Aorta (tissue), 5 donors: Measurements from ENCODE around the gene EYA3. TPM values are rescaled to one million over a fixed set of nuclear protein-coding genes. Genes with fewer than 3 reads are reported as not detected.

ENCODE experiments used
- ATAC-seq: fragments of 200-7000 bp; cut with Tn5 transposase; one replicate; pipeline ENCODE4 v1.9.1; 2022; ENCODE audit warnings: moderate library complexity; ENCODE audit not compliant: low FRiP score
- DNase-seq, 2 donors: peaks; one replicate each; pipeline ENCODE4 v3.0.0-alpha.2; 2020
- H3K27ac ChIP-seq, 2 donors: one replicate each; pipeline ENCODE4 v1.5.1; 2013; ENCODE audit warnings: low read length in 2 of 2, mild to moderate bottlenecking in 2 of 2, moderate library complexity in 2 of 2, control low read depth in 1 of 2, inconsistent platforms in 1 of 2, low read depth in 1 of 2
- H3K27me3 ChIP-seq, 2 donors: one replicate each; pipeline ENCODE4 v1.6.1; 2013; ENCODE audit warnings: control low read depth in 1 of 2, low read length in 1 of 2, mild to moderate bottlenecking in 1 of 2, moderate library complexity in 1 of 2; ENCODE audit not compliant: insufficient read depth in 2 of 2, control insufficient read depth in 1 of 2
- H3K36me3 ChIP-seq, 2 donors: one replicate each; pipeline ENCODE4 v1.6.1; 2013; ENCODE audit warnings: control low read depth in 1 of 2, low read length in 1 of 2, mild to moderate bottlenecking in 1 of 2; ENCODE audit not compliant: insufficient read depth in 2 of 2, control insufficient read depth in 1 of 2
- H3K4me1 ChIP-seq, 2 donors: one replicate each; pipeline ENCODE4 v1.6.1; 2013; ENCODE audit warnings: low read length in 2 of 2, control low read depth in 1 of 2, mild to moderate bottlenecking in 1 of 2, moderate library complexity in 1 of 2; ENCODE audit not compliant: insufficient read depth in 2 of 2, control insufficient read depth in 1 of 2
- H3K4me3 ChIP-seq, 2 donors: one replicate each; pipeline ENCODE4 v1.5.1; 2013; ENCODE audit warnings: low read length in 2 of 2, control low read depth in 1 of 2, mild to moderate bottlenecking in 1 of 2
- H3K9me3 ChIP-seq: one replicate; pipeline ENCODE4 v1.6.1; 2013; ENCODE audit warnings: mild to moderate bottlenecking, low read length; ENCODE audit not compliant: control insufficient read depth
- WGBS, 2 donors: extraction: QIAGEN DNeasy Blood & Tissue Kit; methylation state at CpG; one replicate each; pipeline ENCODE4 v1.1.7; 2013; 5-methylcytosine and 5-hydroxymethylcytosine counted together
- intact Hi-C, 2 donors: fragments of 100-400 bp; cut with DNase I; formaldehyde crosslinking; loops; one replicate each; pipeline versions ENCODE4 v1.14.2 to v1.15.0; 2022
- polyA plus RNA-seq, 2 donors: library from polyadenylated mRNA; stranded (reverse); fragments of 200-250 nt; gene quantifications; one replicate each; pipeline ENCODE4 v1.2.3, GENCODE V29; 2013
- total RNA-seq, 2 donors: library from RNA; stranded (reverse); fragmentation: NEBNext Ultra II Directional; extraction: Animal tissue kit (Norgen Biotek cat#: 25700); gene quantifications; one replicate each; pipeline ENCODE4 v1.2.1, GENCODE V29; 2021
- donor health status: healthy with polysubstance abuse.
- donor health status: Bipolar disorder and iron deficiency.
- donor health status: DM: no; HTN: no; CAD: no.
- donor health status: DM: no; HTN: no; CAD: no.
- donor health status: DM: yes; HTN: yes; CAD: no.

The EYA3 gene
- total and polyA plus RNA-seq, 4 donors, result 3.4 to 25.3 (median 12.9) TPM

DNA sequence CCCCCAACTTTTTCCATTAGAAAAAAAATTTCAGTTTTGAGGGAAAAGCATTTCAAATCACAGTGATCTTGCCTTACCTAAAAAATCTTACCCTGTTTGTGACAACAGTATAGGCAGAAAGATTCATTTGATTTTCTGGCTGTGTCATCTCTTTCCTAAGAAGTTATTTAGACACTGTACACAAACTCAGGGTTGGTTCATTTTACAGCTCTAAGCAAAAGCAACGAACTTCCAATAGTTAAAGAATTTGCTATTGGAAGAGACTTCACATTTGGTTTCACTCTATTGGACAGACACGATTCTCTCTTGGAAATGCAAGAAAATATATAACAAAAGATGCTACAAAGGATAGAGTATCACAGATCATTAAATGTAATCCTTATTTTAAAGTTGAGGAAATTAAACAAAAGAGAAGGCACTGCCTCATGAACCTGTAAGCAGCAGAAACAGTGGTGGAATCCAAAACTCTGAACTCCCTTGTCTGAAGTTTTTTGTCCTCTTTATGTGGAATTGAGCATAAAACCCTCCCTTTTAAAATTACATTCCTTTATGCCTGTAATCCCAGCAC is 20.8 kb downstream of the EYA3 start:
- Histone ChIP-seq H3K4me3 (no peak overlapping the region), H3K4me1 (peaks cover 0 to 4% of the 10 kb centered on the region in 2 donors), H3K27me3 (no peaks in the 10 kb centered on the region), H3K27ac (no peak overlapping the region), H3K36me3 (no peaks in the 10 kb centered on the region), H3K9me3 (no peaks in the 10 kb centered on the region)
- 26 to 35% methylated on average over 2 of the region's 2 CpGs for WGBS, 2 donors
- ATAC-seq (no peak), DNase-seq (no peak)
- intact Hi-C loops, result loop anchor here in 1 of 2 donors (5.0 kb wide), 1 partner anchor 40 kb away; no protein-coding TSS in a partner anchor

- 59 to 61% methylated on average over 3 of the region's 3 CpGs for WGBS, 2 donors
- intact Hi-C loops, result loop anchor here in 1 of 2 donors (5.0 kb wide), 1 partner anchor 39 kb away; no protein-coding TSS in a partner anchor
- Histone ChIP-seq H3K9me3 (no peaks in the 10 kb centered on the region), H3K27me3 (no peaks in the 10 kb centered on the region), H3K36me3 (no peaks in the 10 kb centered on the region), H3K4me3 (no peak overlapping the region), H3K4me1 (no peaks in the 10 kb centered on the region), H3K27ac (no peak overlapping the region)
- DNase-seq (no peak), ATAC-seq (no peak)
Observed at GRCh38 chr1:28066393-28067154, 21.8 kb downstream of the EYA3 start.

GRCh38 chr1:28064064-28064463 is 24.3 kb downstream of the EYA3 start:
- ATAC-seq (no peak), DNase-seq (no peak)
- Histone ChIP-seq H3K36me3 (no peaks in the 10 kb centered on the region), H3K27me3 (no peaks in the 10 kb centered on the region), H3K4me3 (no peak overlapping the region), H3K9me3 (no peaks in the 10 kb centered on the region), H3K27ac (no peak overlapping the region), H3K4me1 (no peaks in the 10 kb centered on the region)
- 74 to 83% methylated on average over 5 of the region's 5 CpGs for WGBS, 2 donors
- intact Hi-C loops, result no loop called here

DNA sequence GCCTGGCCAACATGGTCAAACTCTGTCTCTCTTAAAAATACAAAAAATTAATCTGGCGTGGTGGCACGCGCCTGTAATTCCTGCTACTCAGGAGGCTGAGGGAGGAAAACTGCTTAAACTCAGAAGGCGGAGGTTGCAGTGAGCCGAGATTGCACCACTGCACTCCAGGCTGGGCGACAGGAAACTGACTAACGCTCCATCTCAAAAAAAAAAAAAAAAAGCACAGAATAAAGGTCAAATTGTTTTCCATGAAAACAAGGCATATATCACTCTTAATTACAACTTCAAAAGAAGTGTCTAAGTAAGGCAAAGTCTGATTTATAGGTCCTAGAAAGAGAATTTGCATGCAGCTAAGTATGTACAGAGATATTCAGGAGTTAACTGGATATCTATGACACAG is 25.6 kb downstream of the EYA3 start:
- Histone ChIP-seq H3K27ac (no peak overlapping the region), H3K4me3 (no peak overlapping the region), H3K9me3 (no peaks in the 10 kb centered on the region), H3K36me3 (no peaks in the 10 kb centered on the region), H3K4me1 (no peaks in the 10 kb centered on the region), H3K27me3 (no peaks in the 10 kb centered on the region)
- intact Hi-C loops, result no loop called here
- WGBS, 2 donors, result 94% methylated on average over 7 of the region's 7 CpGs
- ATAC-seq, result no peak
- DNase-seq, result no peak

DNA sequence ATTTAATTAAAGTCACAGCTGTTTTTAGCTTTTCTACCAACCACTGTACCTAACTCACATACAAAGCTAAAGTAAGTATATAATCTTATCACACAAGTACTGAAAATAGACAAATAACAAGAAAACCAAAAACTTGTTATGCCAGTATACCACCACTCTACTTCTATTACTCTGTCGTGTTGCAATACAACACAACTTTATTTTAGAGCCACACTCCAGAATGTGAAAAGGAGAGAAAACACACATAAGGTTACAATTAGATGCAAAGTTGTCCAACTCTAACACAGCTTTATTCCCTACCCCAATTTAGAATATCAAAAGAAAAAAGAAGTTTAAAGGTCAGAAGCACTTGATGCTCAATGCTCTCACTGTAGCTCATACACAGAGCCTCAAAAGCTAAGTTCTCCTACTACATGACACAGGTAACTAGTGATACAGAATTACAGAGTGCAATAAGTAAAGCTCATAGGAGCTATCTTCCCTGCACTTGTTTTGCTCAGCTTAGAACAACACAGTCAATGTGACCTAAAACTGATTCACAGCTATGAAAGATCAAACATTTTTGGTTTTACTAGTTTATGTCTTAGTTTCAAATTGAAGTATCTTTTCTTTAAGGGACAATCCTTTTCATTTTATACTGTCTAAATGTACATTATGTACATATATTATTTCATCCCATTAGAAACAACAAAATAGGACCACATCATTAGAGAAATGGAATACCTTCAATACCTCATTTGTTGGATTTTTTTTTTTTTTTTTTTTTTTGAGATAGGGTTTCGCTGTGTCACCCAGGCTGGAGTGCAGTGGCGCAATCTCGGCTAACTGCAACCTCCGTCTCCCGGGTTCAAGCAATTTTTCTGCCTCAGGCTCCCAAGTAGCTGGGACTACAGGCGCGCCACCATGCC is 29.2 kb downstream of the EYA3 start:
- no peak for DNase-seq
- no peak overlapping the region for H3K27ac ChIP-seq
- H3K27me3 ChIP-seq, result no peaks in the 10 kb centered on the region
- no peaks in the 10 kb centered on the region for H3K9me3 ChIP-seq
- intact Hi-C loops, result no loop called here
- ATAC-seq, result no peak
- no peaks in the 10 kb centered on the region for H3K4me1 ChIP-seq
- H3K36me3 ChIP-seq, result no peaks in the 10 kb centered on the region
- H3K4me3 ChIP-seq, result no peak overlapping the region
- WGBS, 2 donors, result 93 to 95% methylated on average over 8 of the region's 8 CpGs

GRCh38 chr1:28058168-28058567 is 30.2 kb downstream of the EYA3 start:
- Histone ChIP-seq H3K36me3 (no peaks in the 10 kb centered on the region), H3K27me3 (no peaks in the 10 kb centered on the region), H3K4me3 (no peak overlapping the region), H3K9me3 (no peaks in the 10 kb centered on the region), H3K27ac (no peak overlapping the region), H3K4me1 (no peaks in the 10 kb centered on the region)
- WGBS, 2 donors, result 70 to 73% methylated on average over 4 of the region's 4 CpGs
- no peak for ATAC-seq
- DNase-seq, result no peak
- intact Hi-C loops, result no loop called here

GRCh38 chr1:28056129-28056925 is 32.1 kb downstream of the EYA3 start:
- H3K27me3 ChIP-seq, result no peaks in the 10 kb centered on the region
- no peaks in the 10 kb centered on the region for H3K36me3 ChIP-seq
- WGBS, 2 donors, result 75 to 76% methylated on average over 4 of the region's 4 CpGs
- no peak overlapping the region for H3K27ac ChIP-seq
- no peaks in the 10 kb centered on the region for H3K9me3 ChIP-seq
- ATAC-seq, result no peak
- H3K4me3 ChIP-seq, result no peak overlapping the region
- DNase-seq, result no peak
- intact Hi-C loops, result no loop called here
- no peaks in the 10 kb centered on the region for H3K4me1 ChIP-seq

DNA sequence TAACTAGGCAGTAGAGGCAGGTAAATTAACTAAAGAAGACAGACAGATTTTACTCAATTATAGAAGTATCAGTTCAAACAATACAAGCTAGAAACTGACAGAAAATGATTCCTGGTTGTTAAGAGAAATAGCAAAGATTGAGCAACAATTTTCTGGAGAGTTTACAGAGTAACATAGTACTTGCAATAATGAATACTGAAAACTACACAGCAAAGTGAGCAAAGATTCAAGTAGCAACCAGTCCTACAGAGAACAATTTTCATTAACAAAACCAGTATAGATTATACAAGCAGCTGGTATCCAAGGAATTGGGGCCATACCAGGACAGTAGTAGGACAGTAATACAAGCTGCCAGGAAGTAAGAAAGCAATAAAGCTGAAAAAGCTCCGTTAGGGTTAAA is 37.6 kb downstream of the EYA3 start:
- H3K4me3 ChIP-seq, result no peak overlapping the region
- DNase-seq (no peak), ATAC-seq (no peak)
- H3K4me1 ChIP-seq, result no peaks in the 10 kb centered on the region
- intact Hi-C loops, result no loop called here
- H3K36me3 ChIP-seq, result no peaks in the 10 kb centered on the region
- H3K27ac ChIP-seq, result no peak overlapping the region
- 83 to 84% methylated on average over 1 of the region's 1 CpG for WGBS, 2 donors
- no peaks in the 10 kb centered on the region for H3K9me3 ChIP-seq
- no peaks in the 10 kb centered on the region for H3K27me3 ChIP-seq
